IMR-90 (cell line): ENCODE data around the gene ACOT2. TPM values are rescaled to one million over a fixed set of nuclear protein-coding genes. Genes with fewer than 3 reads are reported as not detected.

Source experiments
- ATAC-seq: fragments of 200-7000 bp; cut with Tn5 transposase; 2 replicates; pipeline ENCODE4 v1.9.1; 2020; ENCODE audit warnings: low read depth, mild to moderate bottlenecking, moderate library complexity
- BruUV-seq: library from RNA; stranded (reverse); fragments of 400-500 nt; replicated peaks from 2 replicates; lab custom pipeline; 2021; lab: Mats Ljungman, UMichigan
- CTCF ChIA-PET: fragments of 300-600 bp; formaldehyde crosslinking; extraction: SDS; loops from one replicate; lab custom pipeline; 2021; ENCODE audit warnings: antibody characterized with exemption; lab: Yijun Ruan, JAX
- POLR2A ChIA-PET: fragments of 300-600 bp; sonication (Branson Sonifier 250); formaldehyde crosslinking; loops from one replicate; lab custom pipeline; 2022; ENCODE audit warnings: antibody characterized with exemption; ENCODE audit not compliant: unreplicated experiment; lab: Charles Lee
- DNase-seq: peaks from one replicate; pipeline ENCODE4 v3.0.0; 2013
- H2AFZ ChIP-seq: replicated peaks from 2 replicates; pipeline ENCODE3; 2013; ENCODE audit warnings: low read length, mild to moderate bottlenecking; ENCODE audit not compliant: poor library complexity
- H2AK5ac ChIP-seq: 2 replicates; pipeline ENCODE4 v1.6.1; 2013; ENCODE audit warnings: low read depth, low read length, inconsistent platforms
- H2AK9ac ChIP-seq: replicated peaks from 2 replicates; pipeline ENCODE3; 2013; ENCODE audit warnings: mild to moderate bottlenecking, low read depth, low read length, moderate library complexity; ENCODE audit not compliant: poor library complexity
- H2BK120ac ChIP-seq: 2 replicates; pipeline ENCODE4 v1.6.1; 2013; ENCODE audit warnings: low read depth, low read length, inconsistent platforms
- H2BK15ac ChIP-seq: 3 replicates; pipeline ENCODE4 v1.6.1; 2013; ENCODE audit warnings: low read depth, low read length, inconsistent platforms
- H2BK20ac ChIP-seq: 2 replicates; pipeline ENCODE4 v1.6.1; 2013; ENCODE audit warnings: low read depth, mild to moderate bottlenecking, inconsistent platforms, low read length, moderate library complexity
- H2BK5ac ChIP-seq: 2 replicates; pipeline ENCODE4 v1.6.1; 2013; ENCODE audit warnings: mild to moderate bottlenecking, low read depth, low read length, inconsistent platforms; ENCODE audit not compliant: poor library complexity, severe bottlenecking
- H3K14ac ChIP-seq: replicated peaks from 2 replicates; pipeline ENCODE4 v1.6.1; 2013; ENCODE audit warnings: low read depth, low read length, inconsistent platforms
- H3K18ac ChIP-seq: 2 replicates; pipeline ENCODE4 v1.6.1; 2013; ENCODE audit warnings: low read depth, low read length, control low read depth
- H3K23ac ChIP-seq: 2 replicates; pipeline ENCODE4 v1.6.1; 2013; ENCODE audit warnings: low read depth, low read length, inconsistent platforms
- H3K27ac ChIP-seq: 2 replicates; pipeline ENCODE4 v1.5.1; 2013; ENCODE audit warnings: mild to moderate bottlenecking, control low read depth, low read length; ENCODE audit not compliant: insufficient read depth
- H3K27me3 ChIP-seq: 2 replicates; pipeline ENCODE4 v1.6.1; 2013; ENCODE audit warnings: low read length; ENCODE audit not compliant: control insufficient read depth, insufficient read depth
- H3K36me3 ChIP-seq: 2 replicates; pipeline ENCODE4 v1.6.1; 2013; ENCODE audit warnings: low read length, mixed read lengths; ENCODE audit not compliant: control insufficient read depth, insufficient read depth
- H3K4ac ChIP-seq: 2 replicates; pipeline ENCODE4 v1.6.1; 2013; ENCODE audit warnings: low read depth, low read length, inconsistent platforms
- H3K4me1 ChIP-seq: 2 replicates; pipeline ENCODE4 v1.6.1; 2013; ENCODE audit warnings: low read length, mixed read lengths; ENCODE audit not compliant: control insufficient read depth, insufficient read depth
- H3K4me2 ChIP-seq: 2 replicates; pipeline ENCODE4 v1.6.1; 2013; ENCODE audit warnings: low read depth, mild to moderate bottlenecking, control low read depth, low read length, moderate library complexity
- H3K4me3 ChIP-seq: 2 replicates; pipeline ENCODE4 v1.5.1; 2013; ENCODE audit warnings: low read depth, mild to moderate bottlenecking, control low read depth, low read length, moderate library complexity; ENCODE audit not compliant: insufficient read depth
- H3K56ac ChIP-seq: 2 replicates; pipeline ENCODE4 v1.6.1; 2013; ENCODE audit warnings: low read length, inconsistent platforms; ENCODE audit not compliant: insufficient read depth; ENCODE audit errors: extremely low read depth
- H3K79me1 ChIP-seq, 2 experiments: 2 replicates each; pipeline ENCODE4 v1.6.1; 2013; ENCODE audit warnings: low read length in 2 of 2, inconsistent platforms in 1 of 2, low read depth in 1 of 2
- H3K9ac ChIP-seq: 2 replicates; pipeline ENCODE4 v1.6.1; 2013; ENCODE audit warnings: low read depth, low read length, control low read depth
- H3K9me1 ChIP-seq: 2 replicates; pipeline ENCODE4 v1.6.1; 2013; ENCODE audit warnings: low read length, inconsistent platforms; ENCODE audit not compliant: insufficient read depth
- H3K9me3 ChIP-seq: 2 replicates; pipeline ENCODE4 v1.6.1; 2013; ENCODE audit warnings: low read length; ENCODE audit not compliant: control insufficient read depth, insufficient read depth
- H4K20me1 ChIP-seq: 2 replicates; pipeline ENCODE4 v1.6.1; 2013; ENCODE audit warnings: low read length, inconsistent platforms; ENCODE audit not compliant: insufficient read depth
- H4K5ac ChIP-seq: 2 replicates; pipeline ENCODE4 v1.6.1; 2013; ENCODE audit warnings: mild to moderate bottlenecking, low read depth, low read length, control low read depth
- H4K8ac ChIP-seq, 2 experiments: 2 replicates each; pipeline ENCODE4 v1.6.1; 2013; ENCODE audit warnings: low read depth in 2 of 2, low read length in 2 of 2, control low read depth in 1 of 2, inconsistent platforms in 1 of 2
- H4K91ac ChIP-seq: 2 replicates; pipeline ENCODE4 v1.6.1; 2013; ENCODE audit warnings: low read depth, low read length, inconsistent platforms; ENCODE audit not compliant: insufficient read depth
- USF2 ChIP-seq: fragments of 150-350 bp; IDR thresholded peaks from 2 replicates; pipeline ENCODE4 v1.6.1; 2017; ENCODE audit warnings: mild to moderate bottlenecking, antibody characterized with exemption, low read length, low read depth
- WGBS, 2 experiments: methylation state at CpG; one replicate each; pipeline versions ENCODE4 v1.1.5 to v1.1.7; 2013; ENCODE audit warnings: missing lambda C conversion rate in 2 of 2; ENCODE audit not compliant: insufficient read length in 1 of 2; ENCODE audit errors: extremely low coverage in 2 of 2; 5-methylcytosine and 5-hydroxymethylcytosine counted together
- dilution Hi-C: fragments of 300-500 bp; cut with HindIII; formaldehyde crosslinking; loops from one replicate; pipeline ENCODE4 v1.14.3; 2018; ENCODE audit warnings: low sequenced_read_pairs; ENCODE audit not compliant: unreplicated experiment
- in situ Hi-C: fragments of 300-500 bp; cut with MboI; formaldehyde crosslinking; loops from 3 replicates; pipeline ENCODE4 v1.14.3; 2019; ENCODE audit warnings: low sequenced_read_pairs, inconsistent platforms, mixed read lengths
- intact Hi-C: fragments of 100-400 bp; cut with micrococcal nuclease; formaldehyde crosslinking; loops from 2 replicates; pipeline ENCODE4 v1.10.0; 2022
- polyA plus RNA-seq, 3 experiments: library from polyadenylated mRNA; depleted of rRNA; stranded (reverse); fragments of >200 nt; gene quantifications; 2 replicates each; pipeline ENCODE4 v1.2.3, GENCODE V29; 2012; ENCODE audit warnings: low replicate concordance in 1 of 3
- total RNA-seq: library from RNA; depleted of rRNA; stranded (reverse); fragments of >200 nt; gene quantifications from 2 replicates; pipeline ENCODE4 v1.2.3, GENCODE V29; 2012

ACOT2 gene
- total and polyA plus RNA-seq, 2 of the 4 experiments (the other 2 are of a cell fraction) = 24.7 to 33.1 TPM

- Histone ChIP-seq H3K79me1 (no peaks in the 10 kb centered on the region), H3K36me3 (no peaks in the 10 kb centered on the region), H3K23ac (0 out of 2 replicates have a peak overlapping the region, but pooled peaks have one; percentile 66), H4K5ac (peak overlapping the region; percentile 65), H3K9me3 (no peaks in the 10 kb centered on the region; the same call in 1 of the 2 replicates), H3K9ac (peak overlapping the region; percentile 71), H2AK9ac (no peak overlapping the region), H3K4ac (peak overlapping the region; percentile 25), H3K27me3 (0 out of 2 replicates have a peak, but pooled peaks cover 3% of the 10 kb centered on the region), H3K27ac (no peak overlapping the region; the same call in 1 of the 2 replicates), H4K91ac (no peak overlapping the region), H2BK120ac (no peak overlapping the region), H4K8ac (peak overlapping the region; percentile 61 to 83; a peak in 3 of 4 replicates), H3K4me1 (no peaks in the 10 kb centered on the region), H3K18ac (no peak overlapping the region), H2BK5ac (peak overlapping the region; percentile 26), H2BK15ac (no peak overlapping the region), H2AK5ac (no peak overlapping the region), H4K20me1 (no peaks in the 10 kb centered on the region), H3K14ac (no peak overlapping the region; the same call in 1 of the 2 replicates), H3K4me2 (peak overlapping the region; percentile 77), H3K4me3 (peak overlapping the region; percentile 77), H2AFZ (peak overlapping the region; percentile 93), H3K9me1 (no peaks in the 10 kb centered on the region), H3K56ac (no peak overlapping the region), H2BK20ac (no peak overlapping the region)
- CTCF ChIA-PET = no interaction called here
- TF ChIP-seq USF2 = no peak
- in situ Hi-C loops (no loop called here), intact Hi-C loops (loop anchor here (5.0 kb wide), 1 partner anchor 121 kb away; the partner anchor contains the start of gene RIOX1), dilution Hi-C loops (no loop called here)
- ATAC-seq (no peak; the same call in 1 of the 2 replicates), DNase-seq (no peak)
- POLR2A ChIA-PET = no interaction called here
- 9% methylated on average over 6 of the region's 13 CpGs; no CpG with 5 or more reads in 1 of the 2 experiments for WGBS, 2 experiments
- no TSS peak for BruUV-seq
Measured at GRCh38 chr14:73613046-73613383, 44.0 kb downstream of the ACOT2 start.
